Spleen (tissue), 11 donors: ENCODE results near the gene HOXC5. TPM values are rescaled to one million over a fixed set of nuclear protein-coding genes. Genes with fewer than 3 reads are reported as not detected.
"Not testable (repeated sequence)": the region's sequence is repeated elsewhere in the genome, so short reads cannot be mapped to it uniquely, and the experiment has no call there.

Experiments
- DNase-seq: peaks from one replicate; pipeline ENCODE4 v3.0.0-alpha.2; 2020
- H3K27ac ChIP-seq, 8 donors: fragments of 200-600 bp; sonication (generic) in 7 of 8; 1 replicate in 4 of 8; 2 replicates in 4 of 8; pipeline versions ENCODE4 v1.5.0 to v1.8.0; 2016 to 2021; ENCODE audit warnings: inconsistent platforms in 4 of 8, mild to moderate bottlenecking in 4 of 8, moderate library complexity in 1 of 8
- H3K27me3 ChIP-seq, 7 donors: fragments of 200-600 bp; sonication (generic) in 6 of 7; replicated peaks in 1 of 7; 1 replicate in 4 of 7; 2 replicates in 3 of 7; pipeline versions ENCODE4 v1.5.0 to v1.8.0; 2016 to 2021; ENCODE audit warnings: inconsistent platforms in 3 of 7, mild to moderate bottlenecking in 1 of 7
- H3K36me3 ChIP-seq, 6 donors: fragments of 200-600 bp; sonication (generic) in 5 of 6; 1 replicate in 4 of 6; 2 replicates in 2 of 6; pipeline versions ENCODE4 v1.5.0 to v1.8.0; 2016 to 2021; ENCODE audit warnings: inconsistent platforms in 2 of 6
- H3K4me1 ChIP-seq, 6 donors: fragments of 200-600 bp; sonication (generic) in 5 of 6; 1 replicate in 3 of 6; 2 replicates in 3 of 6; pipeline versions ENCODE4 v1.5.0 to v1.8.0; 2016 to 2021; ENCODE audit warnings: inconsistent platforms in 3 of 6
- H3K4me3 ChIP-seq, 8 donors: fragments of 200-600 bp; sonication (generic) in 7 of 8; 1 replicate in 4 of 8; 2 replicates in 4 of 8; pipeline versions ENCODE4 v1.5.0 to v1.8.0; 2016 to 2021; ENCODE audit warnings: inconsistent platforms in 4 of 8, mild to moderate bottlenecking in 4 of 8, moderate library complexity in 2 of 8
- H3K9me3 ChIP-seq, 8 donors: fragments of 200-600 bp; sonication (generic) in 7 of 8; 1 replicate in 4 of 8; 2 replicates in 4 of 8; pipeline versions ENCODE4 v1.5.0 to v1.8.0; 2016 to 2021; ENCODE audit warnings: inconsistent platforms in 4 of 8
- POLR2A ChIP-seq, 3 donors: fragments of 450-650 bp; IDR thresholded peaks; one replicate each; pipeline ENCODE4 v1.5.1; 2017; ENCODE audit warnings: antibody characterized with exemption in 3 of 3, mild to moderate bottlenecking in 1 of 3
- POLR2AphosphoS5 ChIP-seq, 3 donors: sonication (generic); formaldehyde crosslinking; IDR thresholded peaks; one replicate each; pipeline ENCODE4 v1.5.1; 2017; ENCODE audit warnings: antibody characterized with exemption in 3 of 3
- WGBS, 5 donors: extraction: QIAGEN DNeasy Blood & Tissue Kit in 3 of 5; methylation state at CpG; one replicate each; pipeline versions ENCODE4 v1.1.5 to v1.1.7; 2013 to 2018; 5-methylcytosine and 5-hydroxymethylcytosine counted together
- intact Hi-C: fragments of 100-400 bp; cut with DNase I; formaldehyde crosslinking; loops from one replicate; pipeline ENCODE4 v1.15.0; 2023; ENCODE audit warnings: low total_unique reads
- microRNA-seq, 3 donors: library from miRNA; unstranded; fragments of <30 nt; microRNA quantifications; one replicate each; pipeline versions ENCODE4 to v1.1.0, GENCODE V29; 2019 to 2020
- polyA plus RNA-seq, 3 donors: library from polyadenylated mRNA; stranded (reverse); fragments of 200-250 nt; gene quantifications; one replicate each; pipeline ENCODE4 v1.2.1, GENCODE V29; 2013
- small RNA-seq, 4 donors: library from RNA; depleted of rRNA; stranded (forward); fragments of <200 nt; gene quantifications; one replicate each; pipeline ENCODE3, GENCODE V24; 2016
- total RNA-seq, 7 donors: library from RNA; depleted of rRNA in 3 of 7; stranded (reverse); fragments of >200 nt in 3 of 7; fragmentation: NEBNext Ultra II Directional in 4 of 7; extraction: Animal tissue kit (Norgen Biotek cat#: 25700) in 4 of 7; gene quantifications; one replicate each; pipeline versions ENCODE4 v1.1.0 to v1.2.1, GENCODE V29; 2016 to 2021
- TF ChIP-seq, protein P1 (sequence below), 11 experiments: fragments of 200-600 bp in 7 of 11; fragments of 450-650 bp in 4 of 11; sonication (generic) in 4 of 11; IDR thresholded peaks in 8 of 11; conservative IDR thresholded peaks in 3 of 11; 1 replicate in 7 of 11; 2 replicates in 4 of 11; pipeline versions ENCODE4 v1.4.0 to v1.8.0; 2016 to 2021; ENCODE audit warnings: antibody characterized with exemption in 11 of 11, inconsistent platforms in 4 of 11, mild to moderate bottlenecking in 1 of 11
- donor health status: healthy with polysubstance abuse.
- donor health status: DM: no; HTN: no; CAD: no; lungs with moderate emphysema.
- donor health status: DM: no; HTN: no; CAD: no.
- donor health status: Bipolar disorder and iron deficiency.
- donor health status: healthy.
- donor health status: DM: no; HTN: no; CAD: no.
- donor health status: DM: yes; HTN: yes; CAD: no.

Gene HOXC5
- total and polyA plus RNA-seq, 10 donors, result 0.06 TPM; not detected in 9

DNA sequence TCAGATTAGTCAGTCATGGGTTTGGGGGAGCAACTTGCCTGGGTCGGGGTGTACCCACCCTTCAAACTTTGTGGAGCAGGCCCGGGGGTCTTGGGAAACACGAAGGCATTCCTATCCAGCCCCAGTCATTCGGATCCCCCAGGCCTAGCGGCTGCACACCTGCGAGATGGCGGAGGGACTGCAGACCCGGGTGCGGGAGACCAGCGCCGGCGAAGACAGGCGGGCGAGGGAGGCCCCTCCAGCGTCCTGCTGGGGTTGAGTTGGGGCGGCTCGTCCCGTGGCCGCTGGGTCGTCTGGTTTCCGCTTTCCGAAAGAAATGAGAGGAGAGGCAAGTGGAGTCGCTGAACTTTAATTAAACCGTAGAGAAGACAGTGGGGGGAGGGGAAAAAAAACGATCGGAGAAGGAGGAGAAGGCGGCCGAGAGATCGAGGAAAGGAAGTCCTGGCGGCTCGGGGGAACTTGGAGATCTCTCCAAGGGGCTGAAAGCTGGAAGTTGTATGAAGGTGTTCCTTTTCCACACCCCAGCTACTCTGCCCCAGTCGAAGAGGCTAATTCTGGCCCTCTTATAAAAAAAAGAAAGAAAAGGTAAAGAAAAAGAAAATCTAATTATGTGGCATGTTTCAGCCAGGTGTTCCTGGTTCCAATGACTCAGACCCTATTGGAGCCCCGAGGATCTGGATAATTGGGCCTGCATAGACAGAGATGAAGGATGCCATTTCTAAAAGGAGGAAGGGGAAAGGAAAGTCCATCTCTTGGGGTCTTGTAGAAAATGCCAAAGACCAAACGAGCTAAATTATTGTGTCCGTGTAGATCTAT, 48.9 kb downstream of the HOXC5 start:
- peaks cover 0 to 22% (median 0%) of the 10 kb centered on the region in 7 donors for H3K27me3 ChIP-seq
- peak; percentile 84 for DNase-seq
- WGBS, 5 donors, result 7 to 15% (median 9%) methylated on average over 33 to 35 of the region's 35 CpGs

DNA sequence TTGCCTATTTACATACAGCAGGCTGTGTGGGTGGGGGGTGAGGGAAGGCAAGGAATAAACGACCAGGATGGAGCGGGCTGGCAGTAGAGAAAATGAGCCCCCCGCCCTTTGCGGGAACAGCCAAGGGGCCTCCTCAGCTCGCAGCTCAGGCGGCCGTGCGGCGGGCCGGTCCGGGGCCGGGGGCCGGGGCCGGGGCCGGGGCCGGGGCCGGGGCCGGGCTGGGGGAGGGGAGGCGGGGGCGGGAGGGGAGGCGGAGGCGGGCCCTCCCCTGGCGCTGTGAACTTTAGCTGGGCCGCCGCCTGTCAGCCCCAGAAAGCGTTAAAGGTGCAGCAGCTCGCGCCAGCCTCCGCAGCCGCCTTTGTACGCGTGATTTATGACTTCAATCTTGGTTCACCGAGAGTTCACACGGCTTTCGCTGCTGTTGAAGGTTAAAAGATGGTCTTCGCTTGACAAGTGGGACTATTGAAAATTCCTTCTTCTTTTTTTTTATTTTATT, 49.6 kb downstream of the HOXC5 start:
- intact Hi-C loops, result no loop called here
- H3K27me3 ChIP-seq, result peaks cover 0 to 22% (median 0%) of the 10 kb centered on the region in 7 donors
- peak; percentile 83 for DNase-seq
- H3K4me3 ChIP-seq, result peak overlapping the region in 5 of 8 donors; percentile 13 to 63 (median 27)
- no peaks in the 10 kb centered on the region for H3K36me3 ChIP-seq
- H3K9me3 ChIP-seq, result no peaks in the 10 kb centered on the region
- peaks cover 0 to 14% (median 8%) of the 10 kb centered on the region in 6 donors for H3K4me1 ChIP-seq
- H3K27ac ChIP-seq, result peak overlapping the region in 7 of 8 donors; percentile 69 to 85 (median 80)
- 1 to 4% (median 2%) methylated on average over 16 to 33 of the region's 36 CpGs for WGBS, 5 donors
- TF ChIP-seq POLR2A (IDR thresholded peaks at IDR 0.05), result no peak
- TF ChIP-seq, protein P1, sequence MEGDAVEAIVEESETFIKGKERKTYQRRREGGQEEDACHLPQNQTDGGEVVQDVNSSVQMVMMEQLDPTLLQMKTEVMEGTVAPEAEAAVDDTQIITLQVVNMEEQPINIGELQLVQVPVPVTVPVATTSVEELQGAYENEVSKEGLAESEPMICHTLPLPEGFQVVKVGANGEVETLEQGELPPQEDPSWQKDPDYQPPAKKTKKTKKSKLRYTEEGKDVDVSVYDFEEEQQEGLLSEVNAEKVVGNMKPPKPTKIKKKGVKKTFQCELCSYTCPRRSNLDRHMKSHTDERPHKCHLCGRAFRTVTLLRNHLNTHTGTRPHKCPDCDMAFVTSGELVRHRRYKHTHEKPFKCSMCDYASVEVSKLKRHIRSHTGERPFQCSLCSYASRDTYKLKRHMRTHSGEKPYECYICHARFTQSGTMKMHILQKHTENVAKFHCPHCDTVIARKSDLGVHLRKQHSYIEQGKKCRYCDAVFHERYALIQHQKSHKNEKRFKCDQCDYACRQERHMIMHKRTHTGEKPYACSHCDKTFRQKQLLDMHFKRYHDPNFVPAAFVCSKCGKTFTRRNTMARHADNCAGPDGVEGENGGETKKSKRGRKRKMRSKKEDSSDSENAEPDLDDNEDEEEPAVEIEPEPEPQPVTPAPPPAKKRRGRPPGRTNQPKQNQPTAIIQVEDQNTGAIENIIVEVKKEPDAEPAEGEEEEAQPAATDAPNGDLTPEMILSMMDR (IDR thresholded peaks at IDR 0.05 in 8 of 11, conservative IDR thresholded peaks at IDR 0.05 in 3 of 11), result no peak
- TF ChIP-seq POLR2AphosphoS5 (IDR thresholded peaks at IDR 0.05), result peak in 2 of 3 donors; percentile 26 to 48

More for the DNA sequence above, 48.9 kb downstream of the HOXC5 start:
- peak in 1 of 3 donors; percentile 49 for TF ChIP-seq POLR2AphosphoS5 (IDR thresholded peaks at IDR 0.05)
- Histone ChIP-seq H3K4me3 (peak overlapping the region in 7 of 8 donors; percentile 13 to 63 (median 26)), H3K4me1 (peaks cover 0 to 14% (median 8%) of the 10 kb centered on the region in 6 donors), H3K27ac (peak overlapping the region; percentile 42 to 85 (median 76))
- intact Hi-C loops, H3K36me3 ChIP-seq, H3K9me3 ChIP-seq: not testable (repeated sequence)

Small RNA genes within 50 kb of the gene (microRNA-seq; reads per million reads assigned to microRNA genes)
- 11.6 to 50.8 (median 12.3) reads per million in 3 donors for gene MIR196A2
- 2.5 to 13.7 (median 3.1) reads per million in 3 donors for gene MIR615

Small RNA genes within 50 kb of the gene (small RNA-seq; reads per million reads assigned to genes)
- gene HOXC5 (0 reads per million in 4 donors), gene MIR196A2 (0.15 to 0.97 (median 0.67) reads per million in 4 donors), gene MIR615 (0 to 0.14 (median 0) reads per million in 4 donors)

Other genes starting within 250 kb of the HOXC5 start
- not detected for gene HOXC13, start 94.2 kb upstream of the HOXC5 start, total RNA-seq
- not detected for gene HOXC13, start 94.2 kb upstream of the HOXC5 start, polyA plus RNA-seq
- gene HOXC12, start 78.1 kb upstream of the HOXC5 start, total RNA-seq, result not detected
- gene HOXC12, start 78.1 kb upstream of the HOXC5 start, polyA plus RNA-seq, result not detected
- gene HOXC11, start 59.9 kb upstream of the HOXC5 start, total RNA-seq, result not detected
- not detected for gene HOXC11, start 59.9 kb upstream of the HOXC5 start, polyA plus RNA-seq
- not detected for gene HOTAIR, start 58.1 kb upstream of the HOXC5 start, total RNA-seq
- not detected for gene HOTAIR, start 58.1 kb upstream of the HOXC5 start, polyA plus RNA-seq
- not detected for gene HOXC10, start 47.9 kb upstream of the HOXC5 start, total RNA-seq
- gene HOXC10, start 47.9 kb upstream of the HOXC5 start, polyA plus RNA-seq, result not detected
- gene HOXC9, start 32.9 kb upstream of the HOXC5 start, total RNA-seq, result not detected
- under 1 TPM in 1 of 3 donors, not detected in 2; 0.05 TPM for gene HOXC9, start 32.9 kb upstream of the HOXC5 start, polyA plus RNA-seq
- gene HOXC8, start 24.1 kb upstream of the HOXC5 start, total RNA-seq, result not detected
- under 1 TPM in 2 of 3 donors, not detected in 1; 0.04 to 0.10 TPM for gene HOXC8, start 24.1 kb upstream of the HOXC5 start, polyA plus RNA-seq
- under 1 TPM in 4 of 7 donors, not detected in 3; 0.19 to 0.52 (median 0.34) TPM for gene HOXC6, start 4.6 kb upstream of the HOXC5 start, total RNA-seq
- gene HOXC6, start 4.6 kb upstream of the HOXC5 start, polyA plus RNA-seq, result under 1 TPM in 2 of 3 donors, not detected in 1; 0.11 to 0.16 TPM
- 1 to 10 TPM in 4 of 7 donors, under 1 TPM in 3; 0.68 to 2.1 (median 1.4) TPM for gene HOXC4, start 20.8 kb downstream of the HOXC5 start, total RNA-seq
- 1 to 10 TPM in 2 of 3 donors, under 1 TPM in 1; 0.49 to 2.6 (median 1.8) TPM for gene HOXC4, start 20.8 kb downstream of the HOXC5 start, polyA plus RNA-seq
- gene SMUG1, start 155.9 kb downstream of the HOXC5 start, total RNA-seq, result 10 to 100 TPM; 20.9 to 36.3 (median 23.1) TPM
- gene SMUG1, start 155.9 kb downstream of the HOXC5 start, polyA plus RNA-seq, result 10 to 100 TPM; 24.0 to 42.2 (median 37.4) TPM
- 10 to 100 TPM; 37.2 to 60.3 (median 48.2) TPM for gene CBX5, start 247.1 kb downstream of the HOXC5 start, total RNA-seq
- gene CBX5, start 247.1 kb downstream of the HOXC5 start, polyA plus RNA-seq, result 1 to 10 TPM; 6.5 to 8.8 (median 6.5) TPM
- 100 to 1,000 TPM; 511 to 957 (median 742) TPM for gene HNRNPA1, start 247.7 kb downstream of the HOXC5 start, total RNA-seq
- gene HNRNPA1, start 247.7 kb downstream of the HOXC5 start, polyA plus RNA-seq, result 1,000 to 10,000 TPM; 1,074 to 1,168 (median 1,166) TPM